Measurements from ENCODE around the gene ATP2B3. TPM values are rescaled to one million over a fixed set of nuclear protein-coding genes. Genes with fewer than 3 reads are reported as not detected.

ATP2B3 gene
- total and polyA plus RNA-seq, 2 of the 4 experiments (the other 2 are of a cell fraction) = under 0.01 to 0.03 TPM

DNA sequence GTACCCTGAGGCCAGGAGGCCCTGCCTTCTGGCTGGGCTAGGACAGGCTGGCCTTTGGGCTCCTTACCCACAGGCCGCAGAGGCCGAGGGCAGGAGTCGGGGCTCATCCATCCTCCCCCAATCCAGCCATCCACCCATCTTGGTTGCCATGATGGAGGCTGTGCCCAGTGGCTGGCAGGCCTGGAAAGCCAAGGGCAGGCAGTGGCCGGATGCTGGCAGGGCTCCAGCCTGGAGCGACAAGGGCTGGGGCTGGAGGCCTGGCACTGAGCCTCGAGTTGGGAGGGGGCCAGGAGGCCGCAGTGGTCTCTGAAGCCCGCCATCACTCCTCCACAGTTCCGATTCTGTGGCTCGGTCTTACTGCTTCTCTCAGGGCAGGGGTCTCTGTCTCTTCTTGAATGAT, 31.3 kb upstream of the ATP2B3 start:
- no peak overlapping the region for H4K5ac ChIP-seq (ENCODE audit: low read depth, low read length)
- WGBS, 2 experiments (ENCODE audit: extremely low coverage in 2 of 2, insufficient read length in 1 of 2) = 74% methylated on average over 6 of the region's 10 CpGs; no CpG with 5 or more reads in 1 of the 2 experiments
- ChIA-PET POLR2A (ENCODE audit: unreplicated experiment) (no interaction called here), CTCF (no interaction called here)
- H3K27me3 ChIP-seq (ENCODE audit: control insufficient read depth, insufficient read depth, low read length) = no peaks in the 10 kb centered on the region
- no peak overlapping the region for H2AK9ac ChIP-seq (replicated peaks; ENCODE audit: low read depth, low read length, poor library complexity)
- H3K14ac ChIP-seq (replicated peaks; ENCODE audit: low read depth, low read length) = no peak overlapping the region
- no peak overlapping the region for H3K27ac ChIP-seq (ENCODE audit: insufficient read depth, low read length)
- in situ Hi-C loops (cut with MboI; ENCODE audit: low sequenced_read_pairs) = no loop called here
- H4K20me1 ChIP-seq (ENCODE audit: insufficient read depth, low read length) = no peaks in the 10 kb centered on the region
- dilution Hi-C loops (cut with HindIII; ENCODE audit: low sequenced_read_pairs, unreplicated experiment) = no loop called here
- no peak overlapping the region for H4K91ac ChIP-seq (ENCODE audit: insufficient read depth, low read depth, low read length)
- H3K4me1 ChIP-seq (ENCODE audit: control insufficient read depth, insufficient read depth, low read length) = peaks cover 18% of the 10 kb centered on the region
- H2BK5ac ChIP-seq (ENCODE audit: low read depth, low read length, poor library complexity, severe bottlenecking) = no peak overlapping the region
- TF ChIP-seq RCOR1 (IDR thresholded peaks at IDR 0.05; ENCODE audit: insufficient replicate concordance, low read length) = no peak
- no peak for TF ChIP-seq CEBPB (IDR thresholded peaks at IDR 0.05; ENCODE audit: low read depth, low read length)
- TF ChIP-seq POLR2A (IDR thresholded peaks at IDR 0.05; ENCODE audit: low read depth, low read length) = no peak
- no peak for TF ChIP-seq MXI1 (IDR thresholded peaks at IDR 0.05; ENCODE audit: borderline replicate concordance, low read depth, low read length)
- no peak for TF ChIP-seq MAZ (IDR thresholded peaks at IDR 0.05; ENCODE audit: borderline replicate concordance, low read depth, low read length)
- no peak for TF ChIP-seq MAFK (IDR thresholded peaks at IDR 0.05; ENCODE audit: low read depth, low read length)
- TF ChIP-seq RFX5 (IDR thresholded peaks at IDR 0.05; ENCODE audit: low read depth, low read length) = no peak
- no peak for ATAC-seq (ENCODE audit: low read depth)
- no peak overlapping the region for H3K4me3 ChIP-seq (ENCODE audit: insufficient read depth, low read depth, low read length)
- no peak overlapping the region for H3K4ac ChIP-seq (ENCODE audit: low read depth, low read length)
- DNase-seq = no peak
- no peaks in the 10 kb centered on the region for H3K9me3 ChIP-seq (ENCODE audit: control insufficient read depth, insufficient read depth, low read length)
- H4K8ac ChIP-seq (ENCODE audit: low read depth in 2 of 2, low read length in 2 of 2) = no peak overlapping the region
- H2AK5ac ChIP-seq (ENCODE audit: low read depth, low read length) = no peak overlapping the region
- H3K9ac ChIP-seq (ENCODE audit: low read depth, low read length) = no peak overlapping the region
- H2BK15ac ChIP-seq (ENCODE audit: low read depth, low read length) = no peak overlapping the region
- BruUV-seq (replicated peaks) = no TSS peak
- peaks cover 9% of the 10 kb centered on the region for H3K9me1 ChIP-seq (ENCODE audit: insufficient read depth, low read length)
- no peak overlapping the region for H2BK20ac ChIP-seq (ENCODE audit: low read depth, low read length)
- peak overlapping the region; percentile 23 for H2AFZ ChIP-seq (replicated peaks; ENCODE audit: low read length, poor library complexity)
- H3K79me1 ChIP-seq (ENCODE audit: low read depth in 1 of 2, low read length in 2 of 2) = peaks cover 0 to 3% of the 10 kb centered on the region in 2 experiments; a peak in 1 of 4 replicates
- no peak overlapping the region for H3K23ac ChIP-seq (ENCODE audit: low read depth, low read length)
- H3K4me2 ChIP-seq (ENCODE audit: low read depth, low read length) = no peak overlapping the region
- H3K36me3 ChIP-seq (ENCODE audit: control insufficient read depth, insufficient read depth, low read length) = no peaks in the 10 kb centered on the region
- no peak overlapping the region for H2BK120ac ChIP-seq (ENCODE audit: low read depth, low read length)
- intact Hi-C loops (cut with micrococcal nuclease) = no loop called here
- H3K56ac ChIP-seq (ENCODE audit: extremely low read depth, insufficient read depth, low read length) = no peak overlapping the region
- H3K18ac ChIP-seq (ENCODE audit: low read depth, low read length) = no peak overlapping the region
